ENCODE results near the gene OBSCN. TPM values are rescaled to one million over a fixed set of nuclear protein-coding genes. Genes with fewer than 3 reads are reported as not detected.

OBSCN gene
- total and polyA plus RNA-seq, 2 of the 4 experiments (the other 2 are of a cell fraction) = 4.1 to 9.5 TPM

- Histone ChIP-seq H4K5ac (ENCODE audit: low read depth, low read length) (no peak overlapping the region; the same call in 1 of the 2 replicates), H3K4me3 (ENCODE audit: insufficient read depth, low read depth, low read length) (no peak overlapping the region), H4K20me1 (ENCODE audit: insufficient read depth, low read length) (no peaks in the 10 kb centered on the region), H2AFZ (replicated peaks; ENCODE audit: low read length, poor library complexity) (peak overlapping the region; percentile 14), H3K9me1 (ENCODE audit: insufficient read depth, low read length) (peaks cover 8% of the 10 kb centered on the region; the same call in 1 of the 2 replicates), H3K4ac (ENCODE audit: low read depth, low read length) (peak overlapping the region; percentile 68; the same call in 1 of the 2 replicates), H2BK15ac (ENCODE audit: low read depth, low read length) (no peak overlapping the region), H4K8ac (ENCODE audit: low read depth in 2 of 2, low read length in 2 of 2) (peak overlapping the region in 1 of 2 experiments; percentile 85; a peak in 1 of 4 replicates), H3K27ac (ENCODE audit: insufficient read depth, low read length) (peak overlapping the region; percentile 65; the same call in 1 of the 2 replicates), H3K9me3 (ENCODE audit: control insufficient read depth, insufficient read depth, low read length) (no peaks in the 10 kb centered on the region; the same call in 1 of the 2 replicates), H2AK9ac (replicated peaks; ENCODE audit: low read depth, low read length, poor library complexity) (peak overlapping the region; percentile 94), H3K36me3 (ENCODE audit: control insufficient read depth, insufficient read depth, low read length) (peaks cover 3% of the 10 kb centered on the region; the same call in 1 of the 2 replicates), H3K23ac (ENCODE audit: low read depth, low read length) (no peak overlapping the region), H2AK5ac (ENCODE audit: low read depth, low read length) (peak overlapping the region; percentile 67), H3K18ac (ENCODE audit: low read depth, low read length) (no peak overlapping the region; the same call in 1 of the 2 replicates), H2BK5ac (ENCODE audit: low read depth, low read length, poor library complexity, severe bottlenecking) (no peak overlapping the region), H3K4me2 (ENCODE audit: low read depth, low read length) (no peak overlapping the region), H3K9ac (ENCODE audit: low read depth, low read length) (no peak overlapping the region), H3K4me1 (ENCODE audit: control insufficient read depth, insufficient read depth, low read length) (peaks cover 18% of the 10 kb centered on the region; the same call in 1 of the 2 replicates), H4K91ac (ENCODE audit: insufficient read depth, low read depth, low read length) (no peak overlapping the region), H3K79me1 (ENCODE audit: low read depth in 1 of 2, low read length in 2 of 2) (no peaks in the 10 kb centered on the region), H3K27me3 (ENCODE audit: control insufficient read depth, insufficient read depth, low read length) (no peaks in the 10 kb centered on the region), H2BK20ac (ENCODE audit: low read depth, low read length) (0 out of 2 replicates have a peak overlapping the region, but pooled peaks have one; percentile 24), H3K56ac (ENCODE audit: extremely low read depth, insufficient read depth, low read length) (no peak overlapping the region), H3K14ac (replicated peaks; ENCODE audit: low read depth, low read length) (no peak overlapping the region), H2BK120ac (ENCODE audit: low read depth, low read length) (peak overlapping the region; percentile 66; the same call in 1 of the 2 replicates)
- DNase-seq (no peak), ATAC-seq (ENCODE audit: low read depth) (no peak)
- 91% methylated on average over 3 of the region's 22 CpGs; no CpG with 5 or more reads in 1 of the 2 experiments for WGBS, 2 experiments (ENCODE audit: extremely low coverage in 2 of 2, insufficient read length in 1 of 2)
- in situ Hi-C loops (cut with MboI; ENCODE audit: low sequenced_read_pairs) = no loop called here
- ChIA-PET POLR2A (ENCODE audit: unreplicated experiment) (no interaction called here), CTCF (no interaction called here)
- BruUV-seq (replicated peaks) = no TSS peak
- intact Hi-C loops (cut with micrococcal nuclease) = loop anchor here (5.0 kb wide), 2 partner anchors 82 to 148 kb away; a partner anchor contains a TSS
- dilution Hi-C loops (cut with HindIII; ENCODE audit: low sequenced_read_pairs, unreplicated experiment) = no loop called here
- TF ChIP-seq, protein P1, sequence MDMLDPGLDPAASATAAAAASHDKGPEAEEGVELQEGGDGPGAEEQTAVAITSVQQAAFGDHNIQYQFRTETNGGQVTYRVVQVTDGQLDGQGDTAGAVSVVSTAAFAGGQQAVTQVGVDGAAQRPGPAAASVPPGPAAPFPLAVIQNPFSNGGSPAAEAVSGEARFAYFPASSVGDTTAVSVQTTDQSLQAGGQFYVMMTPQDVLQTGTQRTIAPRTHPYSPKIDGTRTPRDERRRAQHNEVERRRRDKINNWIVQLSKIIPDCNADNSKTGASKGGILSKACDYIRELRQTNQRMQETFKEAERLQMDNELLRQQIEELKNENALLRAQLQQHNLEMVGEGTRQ (IDR thresholded peaks at IDR 0.05; ENCODE audit: low read depth, low read length) = no peak
- no peak for TF ChIP-seq MAZ (IDR thresholded peaks at IDR 0.05; ENCODE audit: borderline replicate concordance, low read depth, low read length)
Observed at GRCh38 chr1:228375578-228376261, 167.9 kb downstream of the OBSCN start.
